DMS 273 treated with DMSO at 0.1 percent for 48 hours (cell line): ENCODE data around the gene PTX4.

ENCODE experiments used
- DNase-seq: peaks from one replicate; lab custom pipeline; 2025; lab: John Stamatoyannopoulos, UW

PTX4 gene

GRCh38 chr16:1488619-1489018 is at the start of gene PTX4:
TSS of gene PTX4 (minus strand) at chr16:1488944. CDS start at chr16:1488909, 35 bp downstream.
- no peak for DNase-seq

- no peak for DNase-seq
Observed at GRCh38 chr16:1537763-1538289, 49.1 kb upstream of the PTX4 start.

- DNase-seq = no peak
Observed at GRCh38 chr16:1537138-1537577, 48.4 kb upstream of the PTX4 start.

- DNase-seq = no peak
Observed at GRCh38 chr16:1536601-1537000, 47.9 kb upstream of the PTX4 start.

- no peak for DNase-seq
Observed at GRCh38 chr16:1535391-1536291, 46.9 kb upstream of the PTX4 start.

GRCh38 chr16:1534021-1535020 is 45.6 kb upstream of the PTX4 start:
- DNase-seq = no peak

GRCh38 chr16:1533443-1533951 is 44.8 kb upstream of the PTX4 start, which contains the start of gene TMEM204:
TSS of gene TMEM204 (plus strand) at chr16:1533666. CDS start at chr16:1534276, 610 bp downstream.
- DNase-seq = no peak

- DNase-seq = no peak
Observed at GRCh38 chr16:1532771-1533170, 44.0 kb upstream of the PTX4 start.

- DNase-seq = no peak
Observed at GRCh38 chr16:1532081-1532760, 43.5 kb upstream of the PTX4 start.

- DNase-seq = no peak
Observed at GRCh38 chr16:1531638-1531910, 42.8 kb upstream of the PTX4 start.

GRCh38 chr16:1530883-1531637 is 42.3 kb upstream of the PTX4 start:
- no peak for DNase-seq

- no peak for DNase-seq
Observed at GRCh38 chr16:1530349-1530882, 41.7 kb upstream of the PTX4 start.

GRCh38 chr16:1528921-1529537 is 40.3 kb upstream of the PTX4 start:
- no peak for DNase-seq

- no peak for DNase-seq
Observed at GRCh38 chr16:1527836-1528811, 39.4 kb upstream of the PTX4 start.

GRCh38 chr16:1526608-1527555 is 38.1 kb upstream of the PTX4 start:
- no peak for DNase-seq

GRCh38 chr16:1525871-1526607 is 37.3 kb upstream of the PTX4 start:
- DNase-seq = no peak

- no peak for DNase-seq
Observed at GRCh38 chr16:1524366-1524765, 35.6 kb upstream of the PTX4 start.
